G401.6 (cell line): ENCODE measurements around the gene EPM2A.

ENCODE experiments used
- FAIRE-seq: peaks from 2 replicates; lab custom pipeline; 2012; peaks lifted over from hg19 to GRCh38; lab: Jason Lieb, UNC

The EPM2A gene

GRCh38 chr6:145670311-145670710 is 65.0 kb downstream of the EPM2A start:
- FAIRE-seq, result no peak

- no peak for FAIRE-seq
Measured at GRCh38 chr6:145669627-145670034, 65.7 kb downstream of the EPM2A start.

- FAIRE-seq, result no peak
Measured at GRCh38 chr6:145668844-145669243, 66.5 kb downstream of the EPM2A start.

GRCh38 chr6:145660676-145661075 is 74.6 kb downstream of the EPM2A start:
- no peak for FAIRE-seq

- no peak for FAIRE-seq
Measured at GRCh38 chr6:145656128-145656527, 79.2 kb downstream of the EPM2A start.

- FAIRE-seq, result no peak
Measured at GRCh38 chr6:145652572-145652971, 82.7 kb downstream of the EPM2A start.

- FAIRE-seq, result no peak
Measured at GRCh38 chr6:145651988-145652387, 83.3 kb downstream of the EPM2A start.

- no peak for FAIRE-seq
Measured at GRCh38 chr6:145648149-145648548, 87.2 kb downstream of the EPM2A start.

GRCh38 chr6:145647602-145648001 is 87.7 kb downstream of the EPM2A start:
- FAIRE-seq, result no peak

GRCh38 chr6:145643760-145644159 is 91.6 kb downstream of the EPM2A start:
- FAIRE-seq, result no peak

GRCh38 chr6:145633981-145634627 is 101.2 kb downstream of the EPM2A start:
- no peak for FAIRE-seq

GRCh38 chr6:145632971-145633370 is 102.3 kb downstream of the EPM2A start:
- no peak for FAIRE-seq

- FAIRE-seq, result no peak
Measured at GRCh38 chr6:145631374-145631773, 103.9 kb downstream of the EPM2A start.

- no peak for FAIRE-seq
Measured at GRCh38 chr6:145630598-145630997, 104.7 kb downstream of the EPM2A start.

- FAIRE-seq, result no peak
Measured at GRCh38 chr6:145629478-145629877, 105.8 kb downstream of the EPM2A start.

GRCh38 chr6:145627451-145627850 is 107.9 kb downstream of the EPM2A start:
- no peak for FAIRE-seq

GRCh38 chr6:145626857-145627256 is 108.5 kb downstream of the EPM2A start:
- no peak for FAIRE-seq

GRCh38 chr6:145623231-145623630 is 112.1 kb downstream of the EPM2A start:
- no peak for FAIRE-seq

GRCh38 chr6:145621776-145622175 is 113.5 kb downstream of the EPM2A start:
- no peak for FAIRE-seq

GRCh38 chr6:145620088-145620487 is 115.2 kb downstream of the EPM2A start:
- FAIRE-seq, result no peak

- FAIRE-seq, result no peak
Measured at GRCh38 chr6:145609521-145609920, 125.8 kb downstream of the EPM2A start.

GRCh38 chr6:145608850-145609249 is 126.5 kb downstream of the EPM2A start:
- FAIRE-seq, result no peak

GRCh38 chr6:145603991-145604390 is 131.3 kb downstream of the EPM2A start:
- FAIRE-seq, result peak; percentile 30

- no peak for FAIRE-seq
Measured at GRCh38 chr6:145603424-145603833, 131.9 kb downstream of the EPM2A start.
